ENCODE data around the gene SLC9A3. TPM values are rescaled to one million over a fixed set of nuclear protein-coding genes. Genes with fewer than 3 reads are reported as not detected.

Gene SLC9A3
- total RNA-seq, 1 donor: 0.86 TPM

- no peak for TF ChIP-seq CTCF (IDR thresholded peaks at IDR 0.05; ENCODE audit: insufficient read depth, low read depth, low read length)
- no peak overlapping the region for H3K4me3 ChIP-seq (ENCODE audit: low read depth, low read length)
These were observed 32.7 kb upstream of the SLC9A3 start for GRCh38 chr5:556909-557441.

GRCh38 chr5:555058-555623, 30.9 kb upstream of the SLC9A3 start:
- H3K4me3 ChIP-seq (ENCODE audit: low read depth, low read length): no peak overlapping the region
- no peak for DNase-seq (ENCODE audit: low read depth)
- no peak for TF ChIP-seq CTCF (IDR thresholded peaks at IDR 0.05; ENCODE audit: insufficient read depth, low read depth, low read length)

More at GRCh38 chr5:556909-557441, 32.7 kb upstream of the SLC9A3 start:
- DNase-seq (ENCODE audit: low read depth): no peak

DNA sequence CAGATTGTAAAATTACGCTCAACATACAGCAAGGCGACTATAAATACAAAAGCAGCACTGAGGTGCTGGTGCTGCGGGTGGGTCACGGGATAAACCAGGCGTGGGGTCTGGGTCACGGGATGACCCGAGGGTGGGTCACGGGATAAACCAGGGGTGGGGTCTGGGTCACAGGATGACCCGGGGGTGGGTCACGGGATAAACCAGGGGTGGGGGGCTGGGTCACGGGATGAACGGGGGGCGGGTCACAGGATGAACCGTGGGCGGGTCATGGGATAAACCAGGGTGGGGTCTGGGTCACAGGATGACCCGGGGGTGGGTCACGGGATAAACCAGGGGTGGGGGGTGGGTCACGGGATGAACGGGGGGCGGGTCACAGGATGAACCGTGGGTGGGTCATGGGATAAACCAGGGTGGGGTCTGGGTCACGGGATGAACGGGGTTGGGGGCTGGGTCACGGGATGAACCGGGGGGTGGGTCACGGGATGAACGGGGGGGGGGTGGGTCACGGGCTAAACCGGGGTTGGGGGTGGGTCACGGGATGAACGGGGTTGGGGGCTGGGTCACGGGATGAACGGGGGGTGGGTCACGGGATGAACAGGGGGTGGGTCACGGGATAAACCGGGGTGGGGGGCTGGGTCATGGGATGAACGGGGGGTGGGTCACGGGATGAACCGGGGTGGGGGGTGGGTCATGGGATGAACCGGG, 30.2 kb upstream of the SLC9A3 start:
- no peak for DNase-seq (ENCODE audit: low read depth)
- no peak for TF ChIP-seq CTCF (IDR thresholded peaks at IDR 0.05; ENCODE audit: insufficient read depth, low read depth, low read length)
- no peak overlapping the region for H3K4me3 ChIP-seq (ENCODE audit: low read depth, low read length)

- DNase-seq (ENCODE audit: low read depth): no peak
- H3K4me3 ChIP-seq (ENCODE audit: low read depth, low read length): no peak overlapping the region
- no peak for TF ChIP-seq CTCF (IDR thresholded peaks at IDR 0.05; ENCODE audit: insufficient read depth, low read depth, low read length)
These were observed 29.6 kb upstream of the SLC9A3 start for GRCh38 chr5:553874-554273.

DNA sequence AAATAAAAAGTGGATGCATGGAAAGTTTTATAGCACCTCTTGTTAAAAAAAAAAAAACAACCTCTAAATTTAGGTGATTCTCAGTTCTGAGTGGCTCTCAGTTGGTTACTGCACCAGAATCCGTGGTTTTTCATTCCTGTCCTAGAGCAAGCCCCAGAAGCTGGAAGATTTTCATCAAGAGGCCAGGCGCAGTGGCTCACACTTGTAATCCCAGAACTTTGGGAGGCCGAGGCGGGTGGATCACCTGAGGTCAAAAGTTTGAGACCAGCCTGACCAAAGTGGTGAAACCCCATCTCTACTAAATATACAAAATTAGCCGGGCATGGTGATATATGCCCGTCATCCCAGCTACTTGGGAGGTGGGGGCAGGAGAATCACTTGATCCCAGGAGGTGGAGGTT, 27.2 kb upstream of the SLC9A3 start:
- TF ChIP-seq CTCF (IDR thresholded peaks at IDR 0.05; ENCODE audit: insufficient read depth, low read depth, low read length): no peak
- H3K4me3 ChIP-seq (ENCODE audit: low read depth, low read length): no peak overlapping the region
- DNase-seq (ENCODE audit: low read depth): no peak

GRCh38 chr5:549229-549628, 25.0 kb upstream of the SLC9A3 start:
- no peak for DNase-seq (ENCODE audit: low read depth)
- TF ChIP-seq CTCF (IDR thresholded peaks at IDR 0.05; ENCODE audit: insufficient read depth, low read depth, low read length): no peak
- no peak overlapping the region for H3K4me3 ChIP-seq (ENCODE audit: low read depth, low read length)

All from fibroblast of villous mesenchyme (primary cell).